HG02981 (cell line): ENCODE data around the gene SKAP1.

ENCODE experiments used
- ATAC-seq: cut with Tn5 transposase; IDR thresholded peaks from one replicate; pipeline ENCODE4 v1.9.1; 2021; ENCODE audit warnings: mild to moderate bottlenecking, moderate library complexity; ENCODE audit not compliant: unreplicated experiment

SKAP1 gene

GRCh38 chr17:48125829-48126531 is 304.0 kb downstream of the SKAP1 start:
- ATAC-seq: no peak

- no peak for ATAC-seq
Measured at GRCh38 chr17:48123776-48124388, 306.1 kb downstream of the SKAP1 start.

GRCh38 chr17:48123111-48123510 is 306.9 kb downstream of the SKAP1 start:
- no peak for ATAC-seq

GRCh38 chr17:48122665-48123045 is 307.4 kb downstream of the SKAP1 start:
- ATAC-seq: no peak

GRCh38 chr17:48121923-48122664 is 307.9 kb downstream of the SKAP1 start:
- ATAC-seq: no peak

GRCh38 chr17:48113201-48113676 is 316.8 kb downstream of the SKAP1 start:
- ATAC-seq: no peak

- ATAC-seq: no peak
Measured at GRCh38 chr17:48111937-48112241, 318.1 kb downstream of the SKAP1 start.

- no peak for ATAC-seq
Measured at GRCh38 chr17:48110761-48111160, 319.3 kb downstream of the SKAP1 start.

- ATAC-seq: peak; percentile 74
Measured at GRCh38 chr17:48107137-48108055, 322.6 kb downstream of the SKAP1 start, which contains the start of gene SNX11. TSS of gene SNX11 (plus strand) at chr17:48107766. CDS start at chr17:48112044, 4,278 bp downstream.

- ATAC-seq: no peak
Measured at GRCh38 chr17:48106802-48107136, 323.2 kb downstream of the SKAP1 start.

GRCh38 chr17:48104440-48104839 is 325.6 kb downstream of the SKAP1 start:
- no peak for ATAC-seq

- no peak for ATAC-seq
Measured at GRCh38 chr17:48102798-48103715, 327.0 kb downstream of the SKAP1 start.

GRCh38 chr17:48102043-48102750 is 327.8 kb downstream of the SKAP1 start:
- no peak for ATAC-seq

- peak; percentile 88 for ATAC-seq
Measured at GRCh38 chr17:48101012-48101720, 328.8 kb downstream of the SKAP1 start, which contains the start of gene CBX1. TSS of gene CBX1 (minus strand) at chr17:48101478. CDS start at chr17:48077004, 24,474 bp downstream.

- peak; percentile 11 for ATAC-seq
Measured at GRCh38 chr17:48100591-48101011, 329.4 kb downstream of the SKAP1 start.

- ATAC-seq: no peak
Measured at GRCh38 chr17:48100160-48100559, 329.9 kb downstream of the SKAP1 start.

- ATAC-seq: no peak
Measured at GRCh38 chr17:48095611-48096010, 334.4 kb downstream of the SKAP1 start.

- ATAC-seq: no peak
Measured at GRCh38 chr17:48093341-48094045, 336.5 kb downstream of the SKAP1 start.
